Superior temporal gyrus (tissue), 1 donor: ENCODE measurements around the gene RAB8B.
"Not testable (repeated sequence)": the region's sequence is repeated elsewhere in the genome, so short reads cannot be mapped to it uniquely, and the experiment has no call there.

ENCODE experiments used
- DNase-seq: peaks from one replicate; pipeline ENCODE4 v3.0.0-alpha.2; 2016; ENCODE audit errors: extremely low spot score

The RAB8B gene

GRCh38 chr15:63208824-63209223, 19.4 kb downstream of the RAB8B start:
- not testable (repeated sequence) for DNase-seq

GRCh38 chr15:63210151-63211091, 21.0 kb downstream of the RAB8B start:
- peak; percentile 84 for DNase-seq

- no peak for DNase-seq
Observed at GRCh38 chr15:63211092-63211490, 21.7 kb downstream of the RAB8B start.

GRCh38 chr15:63211549-63211948, 22.1 kb downstream of the RAB8B start:
- DNase-seq: no peak

GRCh38 chr15:63212050-63213004, 22.9 kb downstream of the RAB8B start:
- no peak for DNase-seq

- no peak for DNase-seq
Observed at GRCh38 chr15:63218100-63218808, 28.8 kb downstream of the RAB8B start.

- no peak for DNase-seq
Observed at GRCh38 chr15:63219196-63219710, 29.8 kb downstream of the RAB8B start.

- DNase-seq: no peak
Observed at GRCh38 chr15:63221346-63221745, 31.9 kb downstream of the RAB8B start.

- no peak for DNase-seq
Observed at GRCh38 chr15:63223463-63223862, 34.1 kb downstream of the RAB8B start.

GRCh38 chr15:63225381-63225780, 36.0 kb downstream of the RAB8B start:
- DNase-seq: no peak

GRCh38 chr15:63226155-63226883, 36.9 kb downstream of the RAB8B start:
- no peak for DNase-seq

- no peak for DNase-seq
Observed at GRCh38 chr15:63226966-63227401, 37.6 kb downstream of the RAB8B start.

GRCh38 chr15:63227689-63228088, 38.3 kb downstream of the RAB8B start:
- DNase-seq: no peak

- no peak for DNase-seq
Observed at GRCh38 chr15:63231206-63231605, 41.8 kb downstream of the RAB8B start.

GRCh38 chr15:63231706-63232105, 42.3 kb downstream of the RAB8B start:
- no peak for DNase-seq

GRCh38 chr15:63232405-63232804, 43.0 kb downstream of the RAB8B start:
- DNase-seq: no peak

- no peak for DNase-seq
Observed at GRCh38 chr15:63232943-63233342, 43.5 kb downstream of the RAB8B start.

GRCh38 chr15:63233667-63234423, 44.4 kb downstream of the RAB8B start:
- no peak for DNase-seq

- no peak for DNase-seq
Observed at GRCh38 chr15:63234451-63234870, 45.1 kb downstream of the RAB8B start.

GRCh38 chr15:63236272-63236671, 46.9 kb downstream of the RAB8B start:
- DNase-seq: no peak
